ENCODE data around the gene CDYL. TPM values are rescaled to one million over a fixed set of nuclear protein-coding genes. Genes with fewer than 3 reads are reported as not detected.

CDYL gene
- total and polyA plus RNA-seq, 2 of the 4 experiments (the other 2 are of a cell fraction): 14.2 to 92.1 TPM

DNA sequence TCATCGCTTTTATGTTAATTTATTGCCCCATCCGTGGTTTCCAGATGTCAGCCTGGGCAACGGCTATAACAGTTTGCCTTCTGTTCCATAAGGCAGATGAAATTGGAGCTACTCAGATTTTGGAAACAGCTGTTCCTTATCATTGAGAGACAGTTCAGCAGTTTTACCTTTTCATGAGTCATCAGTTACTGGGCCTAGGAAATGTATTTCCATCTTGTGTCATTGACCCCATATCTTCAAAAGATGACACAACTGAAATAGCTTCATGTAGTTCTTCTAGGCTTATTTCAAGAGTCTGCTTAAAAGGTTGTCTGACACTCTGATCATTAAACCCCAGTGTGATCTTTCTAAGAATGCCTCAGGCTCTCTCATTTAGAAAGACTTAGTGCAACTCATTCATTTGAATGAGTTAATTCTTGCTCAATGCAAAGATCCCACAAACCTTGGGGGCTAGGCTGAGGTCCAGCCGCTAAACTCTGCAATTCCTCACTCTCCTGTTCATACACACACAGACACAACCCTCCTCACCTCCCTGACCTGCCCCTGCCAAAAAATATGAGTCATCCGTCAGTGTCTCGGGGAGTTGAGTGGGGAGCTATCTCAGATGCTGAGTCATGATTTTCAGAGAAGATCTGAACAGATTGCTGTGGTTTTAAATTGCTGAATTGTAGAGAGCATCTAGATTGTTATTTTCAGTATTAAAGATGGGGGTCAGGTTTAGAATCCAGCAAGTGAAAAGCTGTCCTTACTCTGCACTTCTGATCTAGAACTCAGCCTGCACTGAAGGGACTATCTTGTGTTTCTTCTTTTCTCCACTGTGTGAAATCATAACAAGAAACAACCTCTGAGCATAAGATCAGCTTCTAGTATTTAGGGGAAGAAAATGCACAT, 165.8 kb downstream of the CDYL start:
- DNase-seq: peak; percentile 96
- in situ Hi-C loops (cut with MboI; ENCODE audit: low sequenced_read_pairs): no loop called here

More for the DNA sequence above, 165.8 kb downstream of the CDYL start:
- peaks cover 18% of the 10 kb centered on the region for H3K4me1 ChIP-seq (ENCODE audit: control insufficient read depth, insufficient read depth, low read length)
- H3K4ac ChIP-seq (ENCODE audit: low read depth, low read length): peak overlapping the region; percentile 79; the same call in 1 of the 2 replicates
- H2AK9ac ChIP-seq (replicated peaks; ENCODE audit: low read depth, low read length, poor library complexity): no peak overlapping the region
- no peak overlapping the region for H2AK5ac ChIP-seq (ENCODE audit: low read depth, low read length)
- H3K9me1 ChIP-seq (ENCODE audit: insufficient read depth, low read length): peaks cover 21% of the 10 kb centered on the region
- no peaks in the 10 kb centered on the region for H3K27me3 ChIP-seq (ENCODE audit: control insufficient read depth, insufficient read depth, low read length)
- peak overlapping the region; percentile 85; the same call in 1 of the 2 replicates for H4K91ac ChIP-seq (ENCODE audit: insufficient read depth, low read depth, low read length)
- H2BK120ac ChIP-seq (ENCODE audit: low read depth, low read length): peak overlapping the region; percentile 74
- peak; percentile 93 for ATAC-seq (ENCODE audit: low read depth)
- BruUV-seq (replicated peaks): no TSS peak
- H3K9ac ChIP-seq (ENCODE audit: low read depth, low read length): no peak overlapping the region
- H3K9me3 ChIP-seq (ENCODE audit: control insufficient read depth, insufficient read depth, low read length): no peaks in the 10 kb centered on the region
- POLR2A ChIA-PET (ENCODE audit: unreplicated experiment): interaction anchor here (0.5 kb wide), 1 partner anchor 466 kb away, joined by 3 read pairs; no protein-coding TSS in a partner anchor
- H2BK15ac ChIP-seq (ENCODE audit: low read depth, low read length): peak overlapping the region; percentile 22; the same call in 2 of the 3 replicates
- H3K14ac ChIP-seq (replicated peaks; ENCODE audit: low read depth, low read length): peak overlapping the region; percentile 58
- peaks cover 17% of the 10 kb centered on the region for H3K36me3 ChIP-seq (ENCODE audit: control insufficient read depth, insufficient read depth, low read length)
- peaks cover 12 to 31% of the 10 kb centered on the region in 2 experiments; a peak in 3 of 4 replicates for H3K79me1 ChIP-seq (ENCODE audit: low read depth in 1 of 2, low read length in 2 of 2)
- peaks cover 21% of the 10 kb centered on the region for H4K20me1 ChIP-seq (ENCODE audit: insufficient read depth, low read length)
- dilution Hi-C loops (cut with HindIII; ENCODE audit: low sequenced_read_pairs, unreplicated experiment): no loop called here
- TF ChIP-seq CEBPB (IDR thresholded peaks at IDR 0.05; ENCODE audit: low read depth, low read length) (peak; percentile 90), MXI1 (IDR thresholded peaks at IDR 0.05; ENCODE audit: borderline replicate concordance, low read depth, low read length) (no peak), NFE2L2 (IDR thresholded peaks at IDR 0.05; ENCODE audit: low read depth, low read length) (peak; percentile 99), RFX5 (IDR thresholded peaks at IDR 0.05; ENCODE audit: low read depth, low read length) (peak; percentile 68), POLR2A (IDR thresholded peaks at IDR 0.05; ENCODE audit: low read depth, low read length) (no peak), MAZ (IDR thresholded peaks at IDR 0.05; ENCODE audit: borderline replicate concordance, low read depth, low read length) (peak; percentile 62), FOS (IDR thresholded peaks at IDR 0.05; ENCODE audit: low read depth, low read length) (peak; percentile 99), SMC3 (IDR thresholded peaks at IDR 0.05; ENCODE audit: low read depth, low read length) (peak; percentile 13; the same call in 1 of the 2 replicates), MAFK (IDR thresholded peaks at IDR 0.05; ENCODE audit: low read depth, low read length) (peak; percentile 99), BHLHE40 (IDR thresholded peaks at IDR 0.05; ENCODE audit: low read depth, low read length) (peak; percentile 70), RCOR1 (IDR thresholded peaks at IDR 0.05; ENCODE audit: insufficient replicate concordance, low read length) (peak; percentile 13)
- peak overlapping the region; percentile 49 for H2BK5ac ChIP-seq (ENCODE audit: low read depth, low read length, poor library complexity, severe bottlenecking)
- H3K4me3 ChIP-seq (ENCODE audit: insufficient read depth, low read depth, low read length): no peak overlapping the region
- H3K18ac ChIP-seq (ENCODE audit: low read depth, low read length): peak overlapping the region; percentile 4; the same call in 1 of the 2 replicates
- peak overlapping the region; percentile 28 for H3K4me2 ChIP-seq (ENCODE audit: low read depth, low read length)
- peak overlapping the region; percentile 87; the same call in 1 of the 2 replicates for H3K27ac ChIP-seq (ENCODE audit: insufficient read depth, low read length)
- 0% methylated on average over 2 of the region's 6 CpGs; no CpG with 5 or more reads in 1 of the 2 experiments for WGBS, 2 experiments (ENCODE audit: extremely low coverage in 2 of 2, insufficient read length in 1 of 2)
- peak overlapping the region; percentile 80; the same call in 1 of the 2 replicates for H3K23ac ChIP-seq (ENCODE audit: low read depth, low read length)
- CTCF ChIA-PET: interaction anchor here (0.7 to 0.8 kb wide), 3 partner anchors 15 to 629 kb away, joined by 3 read pairs; no protein-coding TSS in a partner anchor
- 0 out of 2 replicates have a peak overlapping the region, but pooled peaks have one; percentile 11 for H3K56ac ChIP-seq (ENCODE audit: extremely low read depth, insufficient read depth, low read length)
- peak overlapping the region; percentile 0 for H2AFZ ChIP-seq (replicated peaks; ENCODE audit: low read length, poor library complexity)
- no peak overlapping the region for H4K5ac ChIP-seq (ENCODE audit: low read depth, low read length)
- intact Hi-C loops (cut with micrococcal nuclease): loop anchor here (5.0 to 10.0 kb wide), 2 partner anchors 173 to 585 kb away; no protein-coding TSS in a partner anchor
- H4K8ac ChIP-seq (ENCODE audit: low read depth in 2 of 2, low read length in 2 of 2): peak overlapping the region in 1 of 2 experiments; percentile 60; a peak in 1 of 4 replicates
- H2BK20ac ChIP-seq (ENCODE audit: low read depth, low read length): peak overlapping the region; percentile 70

Measured in IMR-90 (cell line).